HepG2 (cell line): ENCODE measurements around the gene PARD3.

Experiments
- MYC ChIP-seq: sonication (generic); formaldehyde crosslinking; IDR thresholded peaks from 2 replicates; pipeline ENCODE4 v1.9.0; 2021; ENCODE audit warnings: missing genetic modification reagents, borderline replicate concordance
- TAF1 ChIP-seq: sonication (generic); formaldehyde crosslinking; IDR thresholded peaks from 2 replicates; pipeline ENCODE4 v1.4.0; 2020; ENCODE audit warnings: missing genetic modification reagents
- ZNF124 ChIP-seq: sonication (generic); formaldehyde crosslinking; IDR thresholded peaks from 2 replicates; pipeline ENCODE4 v1.4.0; 2020; ENCODE audit warnings: missing genetic modification reagents
- TF ChIP-seq, protein P1 (sequence below): sonication (generic); formaldehyde crosslinking; IDR thresholded peaks from 2 replicates; pipeline ENCODE4 v1.5.1; 2020; ENCODE audit warnings: missing genetic modification reagents, mild to moderate bottlenecking, borderline replicate concordance

DNA sequence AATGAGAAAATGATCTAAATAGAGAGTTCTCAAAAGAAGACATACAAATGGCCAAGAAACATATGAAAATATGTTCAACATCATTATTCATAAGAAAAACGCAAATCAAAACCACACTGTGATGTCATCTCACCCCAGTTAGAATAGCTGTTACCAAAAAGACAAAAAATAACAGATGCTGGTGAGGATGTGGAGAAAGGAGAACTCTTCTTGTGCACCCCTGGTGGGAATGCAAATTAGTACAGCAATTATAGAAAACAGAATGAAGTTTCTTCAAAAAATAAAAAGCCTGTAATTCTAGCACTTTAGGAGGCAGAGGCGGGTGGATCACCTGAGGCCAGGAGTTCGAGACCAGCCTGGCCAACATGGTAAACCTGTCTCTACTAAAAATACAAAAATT is 199.3 kb downstream of the PARD3 start:
- TF ChIP-seq ZNF124 (CRISPR knock-in tag) (no peak), TAF1 (CRISPR knock-in tag) (no peak), MYC (no peak)
- TF ChIP-seq, protein P1, sequence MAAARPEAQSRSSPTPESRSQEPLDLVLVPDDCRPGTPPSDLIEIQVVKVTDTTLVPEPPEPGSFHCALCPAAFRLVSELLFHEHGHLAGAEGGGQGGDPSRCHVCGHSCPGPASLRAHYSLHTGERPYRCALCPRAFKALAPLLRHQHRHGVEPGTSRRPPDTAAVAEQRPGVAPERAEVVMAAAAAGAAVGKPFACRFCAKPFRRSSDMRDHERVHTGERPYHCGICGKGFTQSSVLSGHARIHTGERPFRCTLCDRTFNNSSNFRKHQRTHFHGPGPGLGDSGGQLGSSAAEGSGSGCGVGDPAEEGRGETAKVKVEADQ (CRISPR knock-in tag), result no peak
